Activated T-helper 1 cell treated with anti-CD3 and anti-CD28 coated beads, Interleukin-2, amount 50 U/mL, for 16 hours (primary cell): ENCODE data around the gene GAS2L2.

Experiments used
- DNase-seq, 2 donors: peaks; one replicate each; pipeline ENCODE4 v3.0.0-alpha.2; 2020; ENCODE audit warnings: low read depth in 1 of 2, low spot score in 1 of 2

Gene GAS2L2

GRCh38 chr17:35701491-35701890, 51.5 kb downstream of the GAS2L2 start:
- no peak for DNase-seq

- DNase-seq, result no peak
These were observed 52.9 kb downstream of the GAS2L2 start for GRCh38 chr17:35700150-35700549.

GRCh38 chr17:35698800-35699199, 54.2 kb downstream of the GAS2L2 start:
- no peak for DNase-seq

GRCh38 chr17:35695613-35696012, 57.4 kb downstream of the GAS2L2 start:
- DNase-seq, result no peak

- DNase-seq, result no peak
These were observed 58.1 kb downstream of the GAS2L2 start for GRCh38 chr17:35694906-35695305.
